Vagina (tissue), 2 donors: ENCODE data around the gene SLC24A3.

ENCODE experiments used
- POLR2A ChIP-seq, 2 donors: fragments of 450-650 bp; IDR thresholded peaks; one replicate each; pipeline ENCODE4 v1.6.1; 2017; ENCODE audit warnings: antibody characterized with exemption in 2 of 2, mild to moderate bottlenecking in 2 of 2, moderate library complexity in 2 of 2
- POLR2AphosphoS5 ChIP-seq, 2 donors: sonication (generic); formaldehyde crosslinking; IDR thresholded peaks; one replicate each; pipeline ENCODE4 v1.9.0; 2017; ENCODE audit warnings: antibody characterized with exemption in 2 of 2, mild to moderate bottlenecking in 2 of 2, low read depth in 1 of 2; ENCODE audit not compliant: insufficient read depth in 1 of 2
- TF ChIP-seq, protein P1 (sequence below), 3 experiments: fragments of 450-650 bp in 2 of 3; fragments of 200-600 bp in 1 of 3; sonication (generic) in 1 of 3; IDR thresholded peaks; one replicate each; pipeline ENCODE4 v1.5.1; 2017 to 2019; ENCODE audit warnings: antibody characterized with exemption in 3 of 3, mild to moderate bottlenecking in 2 of 3, moderate library complexity in 2 of 3

DNA sequence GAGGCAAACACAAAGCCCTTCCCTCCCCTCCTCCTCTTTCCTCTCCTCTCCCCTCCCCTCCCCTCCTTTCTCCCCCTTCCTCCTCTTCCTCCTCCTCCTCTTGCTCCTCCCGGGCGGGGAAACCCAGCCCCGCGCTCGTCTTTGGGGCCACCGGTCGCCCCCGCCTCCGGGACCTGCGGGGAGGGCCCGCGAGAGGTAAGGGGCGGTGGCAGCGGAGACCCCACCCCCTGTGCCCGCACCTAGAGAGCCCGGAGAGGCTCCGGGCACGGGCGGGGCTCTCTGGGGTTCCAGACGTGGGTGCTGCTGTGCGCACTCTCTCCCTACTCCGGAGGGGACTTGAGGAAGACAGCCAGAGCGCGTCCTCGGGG, 545.7 kb downstream of the SLC24A3 start, which contains the start of gene RIN2:
- TF ChIP-seq, protein P1, sequence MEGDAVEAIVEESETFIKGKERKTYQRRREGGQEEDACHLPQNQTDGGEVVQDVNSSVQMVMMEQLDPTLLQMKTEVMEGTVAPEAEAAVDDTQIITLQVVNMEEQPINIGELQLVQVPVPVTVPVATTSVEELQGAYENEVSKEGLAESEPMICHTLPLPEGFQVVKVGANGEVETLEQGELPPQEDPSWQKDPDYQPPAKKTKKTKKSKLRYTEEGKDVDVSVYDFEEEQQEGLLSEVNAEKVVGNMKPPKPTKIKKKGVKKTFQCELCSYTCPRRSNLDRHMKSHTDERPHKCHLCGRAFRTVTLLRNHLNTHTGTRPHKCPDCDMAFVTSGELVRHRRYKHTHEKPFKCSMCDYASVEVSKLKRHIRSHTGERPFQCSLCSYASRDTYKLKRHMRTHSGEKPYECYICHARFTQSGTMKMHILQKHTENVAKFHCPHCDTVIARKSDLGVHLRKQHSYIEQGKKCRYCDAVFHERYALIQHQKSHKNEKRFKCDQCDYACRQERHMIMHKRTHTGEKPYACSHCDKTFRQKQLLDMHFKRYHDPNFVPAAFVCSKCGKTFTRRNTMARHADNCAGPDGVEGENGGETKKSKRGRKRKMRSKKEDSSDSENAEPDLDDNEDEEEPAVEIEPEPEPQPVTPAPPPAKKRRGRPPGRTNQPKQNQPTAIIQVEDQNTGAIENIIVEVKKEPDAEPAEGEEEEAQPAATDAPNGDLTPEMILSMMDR (IDR thresholded peaks at IDR 0.05) = no peak
- TF ChIP-seq POLR2A (IDR thresholded peaks at IDR 0.05) (peak in 1 of 2 donors; percentile 13), POLR2AphosphoS5 (IDR thresholded peaks at IDR 0.05; ENCODE audit: insufficient read depth in 1 of 2, low read depth in 1 of 2) (peak in 1 of 2 donors; percentile 60)
